ENCODE measurements around the gene CNR2. TPM values are rescaled to one million over a fixed set of nuclear protein-coding genes. Genes with fewer than 3 reads are reported as not detected.

The CNR2 gene
- polyA plus RNA-seq, 1 experiment: not detected

GRCh38 chr1:23882746-23883145 lies 30.4 kb downstream of the CNR2 start:
- CTCF ChIA-PET: interaction anchor here (0.5 to 1.5 kb wide), 3 partner anchors 15 to 1733 kb away, joined by 3 to 4 read pairs (median 4); partner anchors contain the start of gene FUCA1
- Histone ChIP-seq H3K4me3 (ENCODE audit: low read depth, low read length) (no peak overlapping the region), H3K36me3 (ENCODE audit: control insufficient read depth, insufficient read depth, low read length) (no peaks in the 10 kb centered on the region), H3K27me3 (ENCODE audit: control insufficient read depth, insufficient read depth, low read length) (peaks cover 2% of the 10 kb centered on the region; the same call in 1 of the 2 replicates)
- TF ChIP-seq, protein P1, sequence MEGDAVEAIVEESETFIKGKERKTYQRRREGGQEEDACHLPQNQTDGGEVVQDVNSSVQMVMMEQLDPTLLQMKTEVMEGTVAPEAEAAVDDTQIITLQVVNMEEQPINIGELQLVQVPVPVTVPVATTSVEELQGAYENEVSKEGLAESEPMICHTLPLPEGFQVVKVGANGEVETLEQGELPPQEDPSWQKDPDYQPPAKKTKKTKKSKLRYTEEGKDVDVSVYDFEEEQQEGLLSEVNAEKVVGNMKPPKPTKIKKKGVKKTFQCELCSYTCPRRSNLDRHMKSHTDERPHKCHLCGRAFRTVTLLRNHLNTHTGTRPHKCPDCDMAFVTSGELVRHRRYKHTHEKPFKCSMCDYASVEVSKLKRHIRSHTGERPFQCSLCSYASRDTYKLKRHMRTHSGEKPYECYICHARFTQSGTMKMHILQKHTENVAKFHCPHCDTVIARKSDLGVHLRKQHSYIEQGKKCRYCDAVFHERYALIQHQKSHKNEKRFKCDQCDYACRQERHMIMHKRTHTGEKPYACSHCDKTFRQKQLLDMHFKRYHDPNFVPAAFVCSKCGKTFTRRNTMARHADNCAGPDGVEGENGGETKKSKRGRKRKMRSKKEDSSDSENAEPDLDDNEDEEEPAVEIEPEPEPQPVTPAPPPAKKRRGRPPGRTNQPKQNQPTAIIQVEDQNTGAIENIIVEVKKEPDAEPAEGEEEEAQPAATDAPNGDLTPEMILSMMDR (IDR thresholded peaks at IDR 0.05; ENCODE audit: insufficient read depth, low read depth, low read length): no peak
- no peak for DNase-seq (ENCODE audit: low read depth)
- POLR2A ChIA-PET: no interaction called here

GRCh38 chr1:23879809-23880208 lies 33.4 kb downstream of the CNR2 start:
- no peak for DNase-seq (ENCODE audit: low read depth)
- TF ChIP-seq, protein P1 (IDR thresholded peaks at IDR 0.05; ENCODE audit: insufficient read depth, low read depth, low read length): no peak
- CTCF ChIA-PET: no interaction called here
- H3K27me3 ChIP-seq (ENCODE audit: control insufficient read depth, insufficient read depth, low read length): peaks cover 2% of the 10 kb centered on the region; the same call in 1 of the 2 replicates
- POLR2A ChIA-PET: no interaction called here
- H3K36me3 ChIP-seq (ENCODE audit: control insufficient read depth, insufficient read depth, low read length): no peaks in the 10 kb centered on the region
- H3K4me3 ChIP-seq (ENCODE audit: low read depth, low read length): no peak overlapping the region

- CTCF ChIA-PET: no interaction called here
Measured at GRCh38 chr1:23878668-23879067, 34.5 kb downstream of the CNR2 start.

GRCh38 chr1:23875382-23875781 lies 37.8 kb downstream of the CNR2 start:
- Histone ChIP-seq H3K27me3 (ENCODE audit: control insufficient read depth, insufficient read depth, low read length) (peaks cover 5% of the 10 kb centered on the region), H3K36me3 (ENCODE audit: control insufficient read depth, insufficient read depth, low read length) (no peaks in the 10 kb centered on the region), H3K4me3 (ENCODE audit: low read depth, low read length) (no peak overlapping the region)
- POLR2A ChIA-PET: no interaction called here
- CTCF ChIA-PET: no interaction called here
- TF ChIP-seq, protein P1 (IDR thresholded peaks at IDR 0.05; ENCODE audit: insufficient read depth, low read depth, low read length): no peak
- no peak for DNase-seq (ENCODE audit: low read depth)

More at GRCh38 chr1:23878668-23879067, 34.5 kb downstream of the CNR2 start:
- POLR2A ChIA-PET: no interaction called here
- peaks cover 3% of the 10 kb centered on the region for H3K27me3 ChIP-seq (ENCODE audit: control insufficient read depth, insufficient read depth, low read length)
- H3K36me3 ChIP-seq (ENCODE audit: control insufficient read depth, insufficient read depth, low read length): no peaks in the 10 kb centered on the region
- H3K4me3 ChIP-seq (ENCODE audit: low read depth, low read length): no peak overlapping the region
- TF ChIP-seq, protein P1 (IDR thresholded peaks at IDR 0.05; ENCODE audit: insufficient read depth, low read depth, low read length): no peak
- no peak for DNase-seq (ENCODE audit: low read depth)

GRCh38 chr1:23872421-23872820 lies 40.7 kb downstream of the CNR2 start:
- no peaks in the 10 kb centered on the region for H3K36me3 ChIP-seq (ENCODE audit: control insufficient read depth, insufficient read depth, low read length)
- TF ChIP-seq, protein P1 (IDR thresholded peaks at IDR 0.05; ENCODE audit: insufficient read depth, low read depth, low read length): no peak
- ChIA-PET CTCF (no interaction called here), POLR2A (no interaction called here)
- H3K27me3 ChIP-seq (ENCODE audit: control insufficient read depth, insufficient read depth, low read length): peaks cover 7% of the 10 kb centered on the region
- DNase-seq (ENCODE audit: low read depth): no peak
- H3K4me3 ChIP-seq (ENCODE audit: low read depth, low read length): no peak overlapping the region
